KMS-11 (cell line): ENCODE measurements around the gene ARL13B.

Experiments
- H2AFZ ChIP-seq: fragments of 200-600 bp; sonication (generic); 2 replicates; pipeline ENCODE4 v1.6.1; 2016; ENCODE audit warnings: antibody characterized with exemption, mixed run types, low read depth
- H3K27ac ChIP-seq: fragments of 200-600 bp; sonication (generic); 2 replicates; pipeline ENCODE4 v1.6.1; 2016; ENCODE audit warnings: mild to moderate bottlenecking, mixed run types
- H3K27me3 ChIP-seq: fragments of 200-600 bp; sonication (generic); 2 replicates; pipeline ENCODE4 v1.6.1; 2017; ENCODE audit warnings: mild to moderate bottlenecking, low read depth, mixed run types, moderate library complexity; ENCODE audit not compliant: insufficient read depth
- H3K36me3 ChIP-seq: fragments of 200-600 bp; sonication (generic); 2 replicates; pipeline ENCODE4 v1.6.1; 2017; ENCODE audit warnings: mild to moderate bottlenecking, mixed run types; ENCODE audit not compliant: insufficient read depth
- H3K4me1 ChIP-seq: fragments of 200-600 bp; sonication (generic); 2 replicates; pipeline ENCODE4 v1.6.1; 2016; ENCODE audit warnings: mild to moderate bottlenecking, low read depth, mixed run types; ENCODE audit not compliant: poor library complexity, severe bottlenecking
- H3K4me2 ChIP-seq: fragments of 200-600 bp; sonication (generic); 2 replicates; pipeline ENCODE4 v1.7.0; 2016; ENCODE audit warnings: mild to moderate bottlenecking, mixed run types
- H3K4me3 ChIP-seq: fragments of 200-600 bp; sonication (generic); IDR thresholded peaks from 2 replicates; pipeline ENCODE4 v1.6.1; 2017; ENCODE audit warnings: low read depth, low read length, mixed read lengths; ENCODE audit not compliant: insufficient read depth
- H3K79me2 ChIP-seq: fragments of 200-600 bp; sonication (generic); 2 replicates; pipeline ENCODE4 v1.6.1; 2016; ENCODE audit warnings: low read depth, mixed run types; ENCODE audit not compliant: insufficient read depth
- H3K9ac ChIP-seq: fragments of 200-600 bp; sonication (generic); 2 replicates; pipeline ENCODE4 v1.6.1; 2016; ENCODE audit warnings: mild to moderate bottlenecking, mixed run types
- H4K20me1 ChIP-seq: fragments of 200-600 bp; sonication (generic); 2 replicates; pipeline ENCODE4 v1.6.1; 2016; ENCODE audit warnings: mild to moderate bottlenecking, mixed run types; ENCODE audit not compliant: insufficient read depth
- CTCF ChIP-seq: fragments of 200-600 bp; sonication (generic); conservative IDR thresholded peaks from 2 replicates; pipeline ENCODE4 v1.6.1; 2017; ENCODE audit warnings: low read depth, mild to moderate bottlenecking, antibody characterized with exemption, low read length, moderate library complexity, mixed read lengths

Gene ARL13B

GRCh38 chr3:94081884-94082283 is 101.9 kb downstream of the ARL13B start:
- no peak overlapping the region for H3K4me3 ChIP-seq
- no peaks in the 10 kb centered on the region for H3K27me3 ChIP-seq
- H3K27ac ChIP-seq, result no peak overlapping the region
- no peak overlapping the region for H3K9ac ChIP-seq
- no peak for TF ChIP-seq CTCF
- 0 out of 2 replicates have a peak, but pooled peaks cover 3% of the 10 kb centered on the region for H3K79me2 ChIP-seq
- no peak overlapping the region for H3K4me2 ChIP-seq
- no peak overlapping the region for H2AFZ ChIP-seq
- peaks cover 18% of the 10 kb centered on the region for H3K4me1 ChIP-seq
- H4K20me1 ChIP-seq, result no peaks in the 10 kb centered on the region
- no peaks in the 10 kb centered on the region for H3K36me3 ChIP-seq

GRCh38 chr3:94082391-94082937 is 102.5 kb downstream of the ARL13B start:
- no peak overlapping the region for H2AFZ ChIP-seq
- peaks cover 18% of the 10 kb centered on the region for H3K4me1 ChIP-seq
- H4K20me1 ChIP-seq, result no peaks in the 10 kb centered on the region
- H3K9ac ChIP-seq, result no peak overlapping the region
- H3K36me3 ChIP-seq, result no peaks in the 10 kb centered on the region
- no peak overlapping the region for H3K27ac ChIP-seq
- peak overlapping the region; percentile 33; the same call in 1 of the 2 replicates for H3K4me2 ChIP-seq
- H3K27me3 ChIP-seq, result no peaks in the 10 kb centered on the region
- H3K4me3 ChIP-seq, result no peak overlapping the region
- H3K79me2 ChIP-seq, result 0 out of 2 replicates have a peak, but pooled peaks cover 3% of the 10 kb centered on the region
- no peak for TF ChIP-seq CTCF

- Histone ChIP-seq H3K9ac (no peak overlapping the region), H3K27ac (no peak overlapping the region), H2AFZ (no peak overlapping the region), H3K4me3 (no peak overlapping the region), H4K20me1 (no peaks in the 10 kb centered on the region), H3K79me2 (no peaks in the 10 kb centered on the region), H3K4me2 (peak overlapping the region; percentile 33), H3K27me3 (no peaks in the 10 kb centered on the region), H3K4me1 (peaks cover 18% of the 10 kb centered on the region), H3K36me3 (no peaks in the 10 kb centered on the region)
- no peak for TF ChIP-seq CTCF
These were observed 103.3 kb downstream of the ARL13B start for GRCh38 chr3:94083261-94083660.

GRCh38 chr3:94089126-94089525 is 109.2 kb downstream of the ARL13B start:
- no peaks in the 10 kb centered on the region for H3K4me1 ChIP-seq
- H3K79me2 ChIP-seq, result no peaks in the 10 kb centered on the region
- no peak overlapping the region for H3K4me3 ChIP-seq
- no peak overlapping the region for H3K27ac ChIP-seq
- H2AFZ ChIP-seq, result no peak overlapping the region
- no peak for TF ChIP-seq CTCF
- H3K27me3 ChIP-seq, result no peaks in the 10 kb centered on the region
- H3K4me2 ChIP-seq, result no peak overlapping the region
- H4K20me1 ChIP-seq, result no peaks in the 10 kb centered on the region
- no peak overlapping the region for H3K9ac ChIP-seq
- no peaks in the 10 kb centered on the region for H3K36me3 ChIP-seq
